C1 segment of cervical spinal cord (tissue), 14 donors: Measurements from ENCODE around the gene IP6K3.
A peak's percentile ranks its signal among the peaks of the same experiment; 100 is the strongest.

Experiments used
- DNase-seq, 14 donors: peaks; one replicate each; lab custom pipeline; 2025; lab: John Stamatoyannopoulos, UW

The IP6K3 gene

GRCh38 chr6:33759887-33760629, 13.4 kb upstream of the IP6K3 start:
- no peak for DNase-seq

- DNase-seq, result no peak
These were observed 12.1 kb upstream of the IP6K3 start for GRCh38 chr6:33758815-33759216.

GRCh38 chr6:33757906-33758305, 11.2 kb upstream of the IP6K3 start:
- no peak for DNase-seq

GRCh38 chr6:33757113-33757512, 10.4 kb upstream of the IP6K3 start:
- no peak for DNase-seq

- no peak for DNase-seq
These were observed 9.7 kb upstream of the IP6K3 start for GRCh38 chr6:33756211-33756954.

- no peak for DNase-seq
These were observed 8.6 kb upstream of the IP6K3 start for GRCh38 chr6:33755070-33755869.

GRCh38 chr6:33754222-33754621, 7.5 kb upstream of the IP6K3 start:
- DNase-seq, result no peak

GRCh38 chr6:33752646-33753015, 5.9 kb upstream of the IP6K3 start:
- DNase-seq, result no peak

- DNase-seq, result no peak
These were observed 5.3 kb upstream of the IP6K3 start for GRCh38 chr6:33751771-33752645.

- no peak for DNase-seq
These were observed 3.7 kb upstream of the IP6K3 start for GRCh38 chr6:33750244-33750991.

- DNase-seq, result no peak
These were observed 2.7 kb upstream of the IP6K3 start for GRCh38 chr6:33749401-33749800.

- DNase-seq, result no peak
These were observed 2.1 kb upstream of the IP6K3 start for GRCh38 chr6:33748841-33749240.

GRCh38 chr6:33747823-33748222, 1.1 kb upstream of the IP6K3 start:
- no peak for DNase-seq

- DNase-seq, result peak in 12 of 14 donors; percentile 26 to 88 (median 72)
These were observed 587 bp downstream of the IP6K3 start for GRCh38 chr6:33746036-33746600.

- peak in 5 of 14 donors; percentile 29 to 56 (median 43) for DNase-seq
These were observed 1.2 kb downstream of the IP6K3 start for GRCh38 chr6:33745548-33745947.

GRCh38 chr6:33744895-33745546, 1.7 kb downstream of the IP6K3 start:
- DNase-seq, result peak in 4 of 14 donors; percentile 46 to 69 (median 53)

- DNase-seq, result peak in 13 of 14 donors; percentile 21 to 71 (median 56)
These were observed 2.5 kb downstream of the IP6K3 start for GRCh38 chr6:33744001-33744848.

GRCh38 chr6:33742837-33743236, 3.9 kb downstream of the IP6K3 start:
- DNase-seq, result peak in 2 of 14 donors; percentile 12 to 72

- DNase-seq, result no peak
These were observed 4.6 kb downstream of the IP6K3 start for GRCh38 chr6:33742092-33742491.
